GM12891 (cell line): ENCODE measurements around the gene CGGBP1.
A peak's percentile ranks its signal among the peaks of the same experiment; 100 is the strongest.

Experiments used
- DNase-seq: peaks from one replicate; pipeline ENCODE4 v3.0.0; 2011; ENCODE audit warnings: low spot score; ENCODE audit not compliant: insufficient read length
- FAIRE-seq: peaks from 2 replicates; lab custom pipeline; 2011; peaks lifted over from hg19 to GRCh38; lab: Jason Lieb, UNC
- PAX5 ChIP-seq: IDR thresholded peaks from 2 replicates; pipeline ENCODE4 v1.6.1; 2011; ENCODE audit warnings: low read length, moderate library complexity, mild to moderate bottlenecking; ENCODE audit not compliant: insufficient read depth, severe bottlenecking
- POLR2A ChIP-seq: IDR thresholded peaks from 2 replicates; pipeline ENCODE4 v1.6.1; 2011; ENCODE audit warnings: low read depth, low read length, control low read depth
- POLR2AphosphoS5 ChIP-seq: IDR thresholded peaks from 2 replicates; pipeline ENCODE4 v1.6.1; 2011; ENCODE audit warnings: low read depth, low read length, control low read depth
- POU2F2 ChIP-seq: IDR thresholded peaks from 2 replicates; pipeline ENCODE4 v1.6.1; 2011; ENCODE audit warnings: low read depth, mild to moderate bottlenecking, control low read depth, low read length, moderate library complexity
- SPI1 ChIP-seq: IDR thresholded peaks from 2 replicates; pipeline ENCODE4 v1.6.1; 2011; ENCODE audit warnings: low read depth, low read length, control low read depth
- TAF1 ChIP-seq: IDR thresholded peaks from 2 replicates; pipeline ENCODE4 v1.6.1; 2011; ENCODE audit warnings: low read depth, low read length, control low read depth

Gene CGGBP1

DNA sequence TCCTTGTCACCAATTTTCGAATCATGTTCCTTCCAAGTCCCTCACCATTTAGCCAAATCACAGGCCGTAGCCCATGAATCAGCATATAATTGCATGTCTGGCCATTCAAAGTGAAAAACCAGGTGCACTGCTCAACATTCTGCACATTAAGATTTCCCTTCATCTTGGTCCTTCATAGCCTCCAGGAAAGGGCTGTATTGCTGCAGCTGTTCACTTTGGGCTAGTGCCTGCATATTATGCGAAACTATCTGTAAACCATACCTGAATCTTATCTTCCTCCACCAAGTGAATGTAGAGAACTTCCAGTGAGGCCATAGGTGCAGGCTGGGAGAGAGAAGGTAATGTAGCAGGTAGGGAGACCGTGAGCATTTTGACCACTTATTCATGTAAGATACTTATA is 18.3 kb downstream of the CGGBP1 start:
- no peak for FAIRE-seq
- no peak for DNase-seq
- TF ChIP-seq SPI1 (no peak), PAX5 (no peak), POLR2AphosphoS5 (no peak), POU2F2 (no peak), TAF1 (no peak), POLR2A (no peak)

DNA sequence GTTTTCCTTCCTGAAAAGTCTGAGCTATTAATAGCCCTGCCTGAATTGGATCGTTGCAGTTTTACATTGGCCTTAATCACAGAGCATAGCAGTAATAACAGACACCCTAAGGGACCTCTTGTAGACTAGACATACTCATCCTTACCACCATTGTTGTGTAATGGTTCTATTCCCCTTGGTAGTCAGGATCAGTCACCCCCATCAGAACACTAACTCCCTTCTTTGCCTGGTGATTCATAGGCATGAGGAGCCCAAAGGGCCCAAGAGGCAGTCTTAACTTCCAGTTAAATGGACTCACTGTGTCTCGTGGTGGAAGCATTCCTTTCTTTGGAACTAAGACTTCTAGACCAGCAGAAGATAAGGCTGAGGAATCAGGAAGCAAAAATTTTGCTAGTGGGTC is 20.2 kb downstream of the CGGBP1 start:
- TF ChIP-seq POLR2A (no peak), POLR2AphosphoS5 (no peak), TAF1 (no peak), SPI1 (no peak), POU2F2 (no peak), PAX5 (no peak)
- FAIRE-seq: no peak
- no peak for DNase-seq

DNA sequence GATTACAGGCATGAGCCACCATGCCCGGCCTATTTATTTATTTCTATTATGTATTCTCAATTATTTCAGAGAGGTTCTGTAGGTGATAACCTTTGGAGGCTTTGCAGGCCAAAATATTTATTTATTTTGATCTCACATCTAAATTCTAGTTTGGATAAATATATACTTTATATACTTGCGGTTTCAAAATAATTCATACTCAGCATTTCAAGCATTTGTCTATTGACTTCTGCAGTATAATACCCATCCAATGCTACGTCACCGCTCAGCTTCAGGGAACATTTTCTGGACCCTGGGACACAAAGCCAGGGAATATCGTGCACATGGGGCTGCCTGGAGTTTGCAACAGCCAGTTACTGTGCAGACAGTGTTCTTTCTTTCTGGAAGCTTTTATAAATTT is 22.6 kb downstream of the CGGBP1 start:
- FAIRE-seq: no peak
- no peak for DNase-seq
- no peak for TF ChIP-seq SPI1

DNA sequence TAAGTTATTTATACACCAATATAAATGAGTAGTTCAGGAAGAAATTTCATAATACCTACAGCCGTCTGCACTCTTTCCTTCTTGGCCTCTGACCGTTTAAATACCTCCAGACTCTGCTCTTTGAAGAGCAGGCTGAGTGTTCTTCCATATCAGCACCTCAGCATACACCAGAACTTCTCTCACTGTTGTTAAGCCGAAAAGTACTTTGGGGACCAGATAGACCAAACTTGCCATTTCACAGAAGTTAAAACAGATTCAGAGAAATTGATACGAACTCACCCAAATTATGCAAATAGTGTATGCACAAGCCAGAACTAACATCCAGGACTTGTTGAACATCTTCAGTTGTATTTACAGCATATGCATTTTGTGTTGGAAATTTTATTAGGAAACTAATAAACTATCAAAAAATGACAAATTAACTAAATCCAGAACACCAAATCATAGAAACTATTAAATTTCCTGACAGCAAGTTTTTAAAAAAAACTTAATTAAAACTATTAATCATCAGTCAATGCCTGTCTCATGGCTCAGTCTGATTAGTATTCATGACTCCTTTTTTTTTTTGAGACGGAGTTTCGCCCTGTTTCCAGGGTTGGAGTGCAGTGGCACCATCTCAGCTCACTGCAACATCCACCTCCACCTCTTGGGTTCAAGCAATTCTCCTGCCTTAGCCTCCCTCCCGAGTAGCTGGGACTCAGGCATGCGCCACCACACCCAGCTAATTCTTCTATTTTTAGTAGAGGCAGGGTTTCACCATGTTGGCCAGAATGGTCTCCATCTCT is 24.1 kb downstream of the CGGBP1 start:
- TF ChIP-seq POLR2A (no peak), SPI1 (no peak), POLR2AphosphoS5 (no peak), TAF1 (no peak), POU2F2 (no peak), PAX5 (no peak)
- no peak for FAIRE-seq

DNA sequence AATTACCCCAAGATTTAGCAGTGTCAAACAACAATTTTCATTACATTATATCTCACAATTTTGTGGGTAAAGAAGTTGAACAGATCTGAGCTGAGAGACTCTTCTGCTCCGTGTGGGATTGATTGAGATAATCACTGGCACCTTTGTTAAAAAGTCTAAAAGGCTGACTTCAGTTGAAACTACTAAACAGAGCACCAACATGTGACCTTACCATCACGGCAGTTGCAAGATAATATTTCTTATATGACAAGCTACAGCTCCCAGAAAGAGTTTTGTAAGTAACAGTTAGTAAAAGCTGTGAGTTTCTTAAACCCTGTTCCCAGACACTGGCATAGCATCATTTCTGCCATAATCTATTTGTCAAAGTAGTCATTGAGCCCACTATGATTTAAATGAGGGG is 25.0 kb downstream of the CGGBP1 start:
- DNase-seq (no peak), FAIRE-seq (peak; percentile 31)
- no peak for TF ChIP-seq PAX5
- no peak for TF ChIP-seq TAF1
- TF ChIP-seq POLR2AphosphoS5: no peak
- TF ChIP-seq SPI1: no peak
- no peak for TF ChIP-seq POU2F2
- no peak for TF ChIP-seq POLR2A

More for the DNA sequence above, 24.1 kb downstream of the CGGBP1 start:
- DNase-seq: no peak

DNA sequence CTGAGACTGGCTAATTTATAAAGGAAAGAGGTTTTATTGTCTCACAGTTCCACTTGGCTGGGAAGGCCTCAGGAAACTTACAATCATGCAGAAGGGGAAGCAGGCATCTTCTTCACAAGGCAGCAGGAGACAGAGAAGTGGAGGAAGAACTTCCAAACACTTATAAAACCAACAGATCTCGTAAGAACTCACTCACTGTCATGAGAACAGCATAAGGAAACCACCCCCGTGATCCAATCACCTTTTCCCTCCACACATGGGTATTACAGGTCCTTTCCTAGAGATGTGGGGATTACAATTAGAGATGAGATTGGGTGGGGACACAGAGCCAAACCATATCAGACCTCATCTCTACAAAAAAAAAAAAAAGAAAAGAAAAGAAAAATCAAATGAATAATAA is 25.7 kb downstream of the CGGBP1 start:
- TF ChIP-seq PAX5 (no peak), POLR2A (no peak), SPI1 (no peak), POLR2AphosphoS5 (no peak), TAF1 (no peak), POU2F2 (no peak)
- FAIRE-seq: no peak
- no peak for DNase-seq

DNA sequence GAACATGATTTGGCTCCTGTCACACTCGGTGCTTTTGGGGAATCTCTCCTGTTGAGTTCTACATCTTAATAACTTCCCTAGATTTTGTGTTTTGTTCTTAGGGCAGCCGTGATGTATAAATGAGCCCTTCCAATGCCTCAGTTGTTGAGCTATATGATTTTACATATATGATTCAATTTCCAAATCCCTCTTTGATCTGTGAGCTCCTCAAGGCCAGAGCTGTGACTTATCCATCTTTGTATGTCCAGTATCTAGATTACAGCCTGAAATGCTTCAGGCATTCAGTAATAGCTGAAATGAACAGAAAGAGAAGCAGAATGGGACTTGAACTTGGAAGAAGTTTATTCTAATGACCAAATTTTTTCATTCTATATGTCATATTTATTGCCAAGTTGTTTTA is 26.6 kb downstream of the CGGBP1 start:
- FAIRE-seq (peak; percentile 47), DNase-seq (no peak)
- TF ChIP-seq SPI1 (no peak), PAX5 (no peak), TAF1 (no peak), POLR2A (no peak), POU2F2 (no peak)

DNA sequence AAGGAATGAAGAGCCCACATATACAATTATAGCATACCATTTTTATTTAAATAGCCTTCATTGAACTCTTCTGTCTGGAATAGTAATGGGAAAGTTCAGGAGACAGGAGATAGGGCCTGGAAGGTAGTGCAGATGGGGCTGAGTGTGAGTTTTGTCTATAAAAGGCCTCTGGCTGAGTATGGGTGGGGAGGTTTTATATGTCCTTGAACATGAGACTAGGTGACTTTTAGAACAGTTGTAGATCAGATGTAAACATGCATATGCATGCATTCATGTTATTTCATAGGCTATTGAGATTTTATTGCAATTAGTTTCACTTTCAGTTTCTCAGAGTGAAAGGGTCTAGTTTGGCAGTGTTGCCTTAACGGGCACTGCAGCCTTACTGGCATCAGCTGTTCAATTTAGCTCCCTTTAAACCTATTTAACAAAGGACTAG is 27.1 kb downstream of the CGGBP1 start:
- DNase-seq (no peak), FAIRE-seq (peak; percentile 82)
- TF ChIP-seq SPI1 (no peak), POU2F2 (peak; percentile 89)

DNA sequence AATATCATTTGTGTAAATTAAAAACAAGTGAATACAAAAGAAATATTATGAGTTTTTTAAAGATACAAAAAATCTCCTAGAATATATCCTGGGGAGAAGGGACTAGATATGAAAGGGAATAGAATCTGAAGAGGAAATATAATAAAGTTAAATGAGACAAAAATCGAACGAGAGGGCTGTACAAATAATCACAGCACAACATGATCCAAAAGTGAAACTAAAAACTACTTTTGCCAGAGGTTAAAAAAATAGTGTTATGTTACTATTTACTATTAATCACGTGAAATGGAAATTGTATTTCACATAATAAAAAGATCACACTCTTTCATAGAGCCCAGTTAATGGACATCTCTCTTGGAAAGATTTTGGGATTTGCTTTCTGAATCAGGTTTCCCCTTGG is 28.6 kb downstream of the CGGBP1 start:
- TF ChIP-seq POU2F2 (no peak), POLR2AphosphoS5 (no peak), POLR2A (no peak), PAX5 (no peak), TAF1 (no peak), SPI1 (no peak)
- no peak for FAIRE-seq

DNA sequence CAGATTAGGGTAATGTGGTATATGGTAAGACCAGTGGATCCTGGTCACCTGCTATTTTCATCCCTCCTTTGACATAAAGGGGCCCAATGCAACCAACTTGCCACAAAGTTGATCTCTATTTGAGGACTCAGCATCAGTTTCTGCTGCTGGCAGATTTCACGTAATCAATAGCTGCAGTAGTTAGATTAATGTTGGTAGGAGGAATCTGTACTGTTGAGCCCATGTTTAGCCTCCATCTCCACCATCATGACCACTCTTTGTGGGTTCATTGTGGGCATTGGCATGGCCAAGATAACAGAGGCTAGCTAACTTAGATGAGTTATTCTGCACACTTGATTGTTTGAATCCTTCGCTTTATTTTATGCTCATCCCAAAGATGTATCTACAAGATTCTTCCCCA is 29.9 kb downstream of the CGGBP1 start:
- no peak for DNase-seq
- FAIRE-seq: no peak
- no peak for TF ChIP-seq TAF1
- no peak for TF ChIP-seq POLR2AphosphoS5
- no peak for TF ChIP-seq POLR2A
- TF ChIP-seq SPI1: no peak
- no peak for TF ChIP-seq POU2F2
- TF ChIP-seq PAX5: no peak

More for the DNA sequence above, 28.6 kb downstream of the CGGBP1 start:
- DNase-seq: no peak
